HepG2 (cell line): ENCODE results near the gene RIMBP2.

Source experiments
- ELF4 ChIP-seq: sonication (generic); formaldehyde crosslinking; IDR thresholded peaks from 2 replicates; pipeline ENCODE4 v1.5.0; 2020; ENCODE audit warnings: missing genetic modification reagents, mild to moderate bottlenecking, moderate library complexity, borderline replicate concordance
- ZNF282 ChIP-seq: fragments of 450-650 bp; IDR thresholded peaks from 2 replicates; pipeline ENCODE4 v1.6.1; 2018; ENCODE audit not compliant: partially characterized antibody
- TF ChIP-seq, protein P1 (sequence below): IDR thresholded peaks from 2 replicates; pipeline ENCODE4 v1.6.1; 2016; ENCODE audit warnings: low read depth
- TF ChIP-seq, protein P2 (sequence below): sonication (generic); formaldehyde crosslinking; IDR thresholded peaks from 2 replicates; pipeline ENCODE4 v1.5.0; 2020; ENCODE audit warnings: mild to moderate bottlenecking, missing genetic modification reagents, moderate library complexity

DNA sequence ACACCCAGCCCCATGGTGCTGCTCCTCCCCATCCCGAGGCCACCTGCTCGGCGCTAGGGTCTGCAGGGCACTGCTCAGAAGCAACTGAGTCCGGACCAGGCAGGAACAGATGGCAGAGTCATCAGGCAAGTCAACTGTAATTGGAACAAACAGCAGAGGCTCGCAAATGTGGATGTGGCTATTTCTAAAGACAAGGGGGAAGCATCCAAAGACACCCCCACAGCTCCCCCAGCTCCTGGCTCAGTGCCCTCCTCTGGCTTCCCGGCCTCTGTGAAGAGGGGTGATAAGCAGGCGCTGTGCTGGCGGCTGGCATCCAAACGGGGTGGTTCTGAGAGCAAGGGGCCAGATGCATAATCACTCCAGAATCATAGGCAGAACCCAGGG is 252.8 kb downstream of the RIMBP2 start:
- TF ChIP-seq, protein P1, sequence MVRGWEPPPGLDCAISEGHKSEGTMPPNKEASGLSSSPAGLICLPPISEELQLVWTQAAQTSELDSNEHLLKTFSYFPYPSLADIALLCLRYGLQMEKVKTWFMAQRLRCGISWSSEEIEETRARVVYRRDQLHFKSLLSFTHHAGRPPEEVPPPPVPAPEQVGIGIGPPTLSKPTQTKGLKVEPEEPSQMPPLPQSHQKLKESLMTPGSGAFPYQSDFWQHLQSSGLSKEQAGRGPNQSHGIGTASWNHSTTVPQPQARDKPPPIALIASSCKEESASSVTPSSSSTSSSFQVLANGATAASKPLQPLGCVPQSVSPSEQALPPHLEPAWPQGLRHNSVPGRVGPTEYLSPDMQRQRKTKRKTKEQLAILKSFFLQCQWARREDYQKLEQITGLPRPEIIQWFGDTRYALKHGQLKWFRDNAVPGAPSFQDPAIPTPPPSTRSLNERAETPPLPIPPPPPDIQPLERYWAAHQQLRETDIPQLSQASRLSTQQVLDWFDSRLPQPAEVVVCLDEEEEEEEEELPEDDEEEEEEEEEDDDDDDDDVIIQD (CRISPR knock-in tag): no peak
- TF ChIP-seq ELF4 (CRISPR knock-in tag): no peak
- no peak for TF ChIP-seq ZNF282
- TF ChIP-seq, protein P2, sequence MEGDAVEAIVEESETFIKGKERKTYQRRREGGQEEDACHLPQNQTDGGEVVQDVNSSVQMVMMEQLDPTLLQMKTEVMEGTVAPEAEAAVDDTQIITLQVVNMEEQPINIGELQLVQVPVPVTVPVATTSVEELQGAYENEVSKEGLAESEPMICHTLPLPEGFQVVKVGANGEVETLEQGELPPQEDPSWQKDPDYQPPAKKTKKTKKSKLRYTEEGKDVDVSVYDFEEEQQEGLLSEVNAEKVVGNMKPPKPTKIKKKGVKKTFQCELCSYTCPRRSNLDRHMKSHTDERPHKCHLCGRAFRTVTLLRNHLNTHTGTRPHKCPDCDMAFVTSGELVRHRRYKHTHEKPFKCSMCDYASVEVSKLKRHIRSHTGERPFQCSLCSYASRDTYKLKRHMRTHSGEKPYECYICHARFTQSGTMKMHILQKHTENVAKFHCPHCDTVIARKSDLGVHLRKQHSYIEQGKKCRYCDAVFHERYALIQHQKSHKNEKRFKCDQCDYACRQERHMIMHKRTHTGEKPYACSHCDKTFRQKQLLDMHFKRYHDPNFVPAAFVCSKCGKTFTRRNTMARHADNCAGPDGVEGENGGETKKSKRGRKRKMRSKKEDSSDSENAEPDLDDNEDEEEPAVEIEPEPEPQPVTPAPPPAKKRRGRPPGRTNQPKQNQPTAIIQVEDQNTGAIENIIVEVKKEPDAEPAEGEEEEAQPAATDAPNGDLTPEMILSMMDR: no peak
